HG03060 (cell line): ENCODE measurements around the gene UBE2D1.
A peak's percentile ranks its signal among the peaks of the same experiment; 100 is the strongest.
"Not testable (repeated sequence)": the region's sequence is repeated elsewhere in the genome, so short reads cannot be mapped to it uniquely, and the experiment has no call there.

Source experiments
- ATAC-seq: cut with Tn5 transposase; IDR thresholded peaks from one replicate; pipeline ENCODE4 v1.9.1; 2021; ENCODE audit warnings: low read depth, moderate number of reproducible peaks; ENCODE audit not compliant: unreplicated experiment

The UBE2D1 gene

DNA sequence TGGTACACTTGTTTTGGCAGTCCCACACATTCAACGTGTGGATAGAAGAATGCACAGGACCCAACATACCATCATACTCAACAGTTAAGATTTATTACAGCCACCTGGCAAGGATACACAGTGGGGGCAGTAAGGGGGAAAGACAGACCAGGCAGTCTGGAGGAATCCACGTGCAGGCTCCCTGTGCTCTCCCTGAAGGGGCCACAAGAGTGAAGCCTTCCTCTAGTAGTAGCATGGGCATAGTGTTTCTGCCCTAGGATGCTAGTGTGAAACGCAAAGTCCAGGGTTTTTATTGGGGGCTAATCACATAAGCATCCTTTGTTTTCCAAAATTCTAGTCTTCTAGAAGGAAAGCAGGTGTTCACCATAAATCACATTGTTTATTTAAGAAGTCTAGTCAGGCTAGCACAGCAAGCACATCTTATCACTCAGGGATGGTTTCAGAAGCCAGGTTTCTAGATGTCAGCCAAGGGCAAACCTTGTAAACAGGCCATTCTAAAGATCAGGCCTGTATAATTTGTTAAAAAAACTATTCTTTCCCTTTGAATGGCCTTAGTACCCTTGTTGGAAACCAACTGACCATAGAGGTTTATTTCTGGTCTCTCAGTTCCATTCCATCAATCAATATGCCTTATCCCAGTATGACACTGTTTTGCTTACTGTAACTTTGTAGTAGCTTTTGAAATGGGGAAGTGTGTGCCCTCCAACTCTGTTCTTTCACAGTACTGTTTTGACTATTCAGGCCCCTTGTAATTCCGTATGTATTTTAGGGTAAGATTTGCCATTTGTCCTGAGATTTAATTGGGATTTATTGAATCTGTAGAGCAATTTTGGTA lies 38.0 kb downstream of the UBE2D1 start:
- ATAC-seq: no peak

DNA sequence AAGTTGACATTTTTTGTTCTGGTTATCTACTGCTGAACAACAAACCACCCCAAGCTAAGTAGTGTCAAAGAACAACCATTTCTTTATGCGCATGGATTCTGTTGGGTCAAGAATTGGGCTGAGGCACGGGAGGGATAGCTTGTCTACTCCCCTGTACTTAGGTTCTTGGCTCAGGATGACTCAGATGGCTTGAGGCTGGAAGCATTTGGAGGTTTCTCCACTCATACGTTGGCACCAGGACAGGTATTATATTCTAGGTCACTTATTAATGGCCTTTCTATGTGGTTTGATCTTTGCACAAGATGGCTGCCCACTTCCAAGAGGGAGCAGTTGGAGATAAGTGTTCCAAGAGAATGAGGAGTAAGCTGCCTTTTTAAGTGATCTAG lies 38.6 kb downstream of the UBE2D1 start:
- ATAC-seq: no peak

DNA sequence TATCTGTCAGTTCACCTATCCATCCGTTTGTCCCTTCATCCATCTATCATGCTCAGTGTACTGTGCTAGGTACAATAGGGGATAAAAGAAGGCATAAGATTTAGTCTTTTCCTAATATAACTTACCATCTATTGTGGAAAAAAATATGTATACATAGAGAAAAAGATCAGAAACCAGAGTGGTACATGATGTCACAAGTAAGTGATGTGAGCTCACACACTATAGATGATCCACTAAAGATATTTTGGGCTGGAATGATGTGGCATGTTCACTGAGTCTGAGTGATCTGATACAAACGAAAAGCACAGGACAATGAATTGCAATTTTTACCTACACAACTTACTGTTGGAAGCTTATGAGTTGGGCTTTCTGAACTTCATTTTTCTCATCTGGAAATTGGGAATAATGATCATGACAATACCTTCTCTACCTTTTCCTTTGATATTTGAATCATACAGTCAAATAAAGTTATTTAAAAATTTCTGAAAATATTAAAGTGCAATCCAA lies 47.7 kb downstream of the UBE2D1 start:
- ATAC-seq: no peak

DNA sequence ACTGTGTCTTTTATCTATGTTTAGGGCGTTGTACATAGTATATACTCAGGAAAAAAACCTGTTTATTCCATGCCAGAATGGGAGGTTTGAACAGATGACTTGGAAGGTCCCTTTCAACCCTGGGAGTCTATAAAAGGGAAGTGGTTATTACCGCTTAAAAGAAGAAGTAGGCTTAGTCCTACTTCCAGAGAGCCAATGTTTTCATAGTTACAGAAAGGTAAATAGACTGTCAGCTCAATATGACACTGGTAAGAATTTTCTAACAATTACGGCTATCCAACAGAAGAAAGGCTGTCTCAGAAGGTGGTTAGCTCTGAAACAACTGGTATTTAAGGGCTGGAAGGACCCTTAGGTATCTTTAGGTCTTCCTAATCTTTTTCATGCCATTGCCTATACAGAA lies 49.3 kb downstream of the UBE2D1 start:
- ATAC-seq: peak; percentile 72

DNA sequence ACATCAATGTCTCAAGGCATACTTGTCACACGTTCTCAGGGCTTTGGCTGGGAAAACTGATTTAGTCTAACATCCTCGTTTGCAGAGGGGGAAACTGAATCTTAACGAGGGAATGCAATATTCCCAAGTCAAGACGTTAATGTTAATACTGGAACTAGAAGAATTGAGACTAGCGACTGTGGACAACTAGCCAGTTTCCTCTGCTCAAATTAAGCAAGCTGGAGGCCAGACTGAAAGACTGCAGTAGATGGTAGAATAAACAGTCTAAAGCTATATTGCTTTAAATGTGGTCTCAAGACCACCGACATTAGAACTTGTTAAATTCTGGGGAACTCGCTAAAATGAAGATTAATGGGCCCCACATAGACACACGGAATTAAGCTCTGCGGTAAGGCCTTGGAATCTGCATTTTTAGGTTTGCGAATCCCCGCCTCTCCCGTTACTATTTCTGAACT lies 49.8 kb downstream of the UBE2D1 start:
- ATAC-seq: no peak

DNA sequence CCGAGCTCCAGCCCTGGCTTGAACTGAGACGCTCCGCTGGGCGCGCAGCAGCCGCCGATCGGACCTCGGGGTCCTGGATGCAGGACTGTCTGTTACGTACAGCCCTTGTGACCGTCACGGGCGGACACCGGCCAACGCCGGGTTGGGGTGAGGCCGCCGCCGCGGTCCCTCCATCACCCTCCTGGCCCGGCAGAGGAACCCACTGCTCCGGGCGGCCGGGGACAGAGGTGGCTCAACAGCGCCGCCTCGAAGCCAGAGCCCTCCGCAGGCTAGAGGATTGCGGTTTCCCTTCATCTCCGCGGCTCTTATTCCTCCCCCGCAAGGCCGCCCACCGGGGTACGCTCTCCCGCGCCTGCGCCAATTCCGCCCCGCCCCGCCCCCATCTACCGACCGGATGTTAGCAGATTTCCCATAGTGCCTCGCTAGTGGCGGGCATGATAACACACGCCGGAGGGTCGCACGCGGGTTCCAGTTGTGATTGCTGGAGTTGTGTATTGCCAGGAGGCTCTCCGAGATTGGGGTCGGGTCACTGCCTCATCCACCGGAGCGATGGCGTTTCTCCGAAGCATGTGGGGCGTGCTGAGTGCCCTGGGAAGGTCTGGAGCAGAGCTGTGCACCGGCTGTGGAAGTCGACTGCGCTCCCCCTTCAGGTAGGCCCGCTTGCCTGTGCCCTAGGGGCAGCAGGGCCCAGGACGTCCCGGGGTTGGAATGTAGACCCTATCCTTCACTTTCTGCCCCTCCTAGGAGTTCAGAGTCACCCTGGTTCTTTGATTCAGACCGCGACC lies 50.4 kb downstream of the UBE2D1 start, which contains the start of gene TFAM:
TFAM (plus strand) TSS at position 412 of the 785 bp plus-strand sequence; CDS start at position 550, 138 bp downstream.
- ATAC-seq: peak; percentile 47

DNA sequence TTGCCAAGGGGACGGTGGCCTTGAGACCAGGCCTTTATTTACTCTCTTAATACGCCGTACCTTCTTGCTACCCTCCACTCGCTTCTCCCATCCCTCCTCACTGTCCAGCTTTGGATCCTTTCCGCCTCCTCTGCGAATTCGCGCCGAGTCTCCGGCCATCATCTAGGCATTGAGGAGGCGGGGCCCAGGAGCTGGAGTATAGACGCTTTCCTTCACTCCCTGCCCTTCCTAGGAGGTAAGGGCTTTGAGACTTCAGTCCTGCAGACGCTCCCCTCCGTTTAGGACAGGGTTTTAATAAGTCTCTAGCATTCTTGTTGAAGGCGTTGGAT lies 50.9 kb downstream of the UBE2D1 start:
- no peak for ATAC-seq

DNA sequence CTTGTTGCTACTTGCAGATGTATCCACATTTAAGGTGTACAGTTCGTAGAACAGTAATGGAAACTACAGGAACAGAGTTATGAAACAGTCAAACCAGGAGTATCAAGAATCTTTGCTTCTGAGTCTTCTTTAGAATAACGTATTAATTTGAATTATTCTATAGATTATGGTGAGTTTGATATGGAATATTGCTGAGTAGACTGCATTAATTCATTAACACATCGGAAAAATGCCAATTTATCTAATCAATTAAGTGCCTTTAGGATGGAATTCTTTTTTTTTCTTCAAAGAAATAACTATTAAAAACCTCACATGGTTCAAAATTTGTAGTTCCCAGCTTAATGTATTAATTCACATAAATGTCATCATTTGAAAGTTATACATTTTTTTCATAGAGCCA lies 54.2 kb downstream of the UBE2D1 start:
- no peak for ATAC-seq

DNA sequence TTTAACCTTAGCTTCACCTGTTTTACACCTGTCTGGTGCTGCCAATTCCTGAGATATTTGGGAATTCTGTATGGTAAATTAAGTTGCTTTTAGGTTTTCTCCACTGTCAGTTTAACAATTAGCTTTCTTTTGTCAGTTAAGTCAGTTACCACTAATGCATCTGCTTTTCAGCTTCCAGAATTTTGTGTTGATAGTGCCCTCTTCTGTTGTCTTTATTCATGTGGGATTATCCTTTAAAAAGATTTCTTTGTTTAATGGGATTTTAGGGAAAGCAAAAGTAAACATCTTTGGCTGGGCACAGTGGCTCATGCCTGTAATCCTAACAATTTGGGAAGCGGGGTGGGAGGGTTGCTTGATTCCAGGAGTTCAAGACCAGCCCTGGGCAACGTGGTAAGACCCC lies 58.5 kb downstream of the UBE2D1 start:
- ATAC-seq: no peak

DNA sequence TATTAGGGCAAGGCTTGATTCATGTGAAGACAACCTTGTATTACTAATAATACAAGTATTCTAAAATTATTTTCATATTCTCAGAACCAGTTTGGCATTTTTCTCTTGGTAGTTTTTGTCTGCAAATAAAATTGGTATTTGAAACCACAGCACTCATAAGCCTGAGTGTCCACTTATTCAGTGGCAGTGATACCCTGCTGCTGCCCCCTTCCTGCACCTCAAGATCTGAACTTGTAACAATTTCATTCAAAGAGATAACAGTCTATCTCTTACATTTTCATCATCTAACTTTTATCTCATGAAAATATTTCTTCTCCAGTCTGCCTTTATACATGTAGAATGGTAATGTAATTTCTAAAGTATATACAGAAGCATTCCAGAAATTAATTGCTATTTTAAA lies 59.7 kb downstream of the UBE2D1 start:
- ATAC-seq: no peak

DNA sequence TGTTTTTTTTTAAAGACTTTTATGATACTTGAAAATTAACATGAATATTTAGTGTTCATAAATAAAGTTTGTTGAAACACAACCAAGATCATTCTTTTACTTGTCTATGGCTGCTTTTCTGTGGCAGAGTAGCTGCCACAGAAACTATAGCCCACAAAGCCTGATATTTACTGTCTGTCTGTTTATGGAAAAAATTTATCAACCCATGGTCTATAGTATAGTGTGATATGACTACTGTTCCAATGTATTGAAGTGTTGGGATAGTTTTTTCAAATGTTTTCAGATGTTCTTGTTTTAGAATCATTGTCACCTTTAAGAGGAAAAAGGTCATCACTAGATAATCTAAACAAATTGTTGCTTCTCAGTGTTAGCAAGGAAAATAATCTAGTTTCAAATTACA lies 61.3 kb downstream of the UBE2D1 start:
- no peak for ATAC-seq

DNA sequence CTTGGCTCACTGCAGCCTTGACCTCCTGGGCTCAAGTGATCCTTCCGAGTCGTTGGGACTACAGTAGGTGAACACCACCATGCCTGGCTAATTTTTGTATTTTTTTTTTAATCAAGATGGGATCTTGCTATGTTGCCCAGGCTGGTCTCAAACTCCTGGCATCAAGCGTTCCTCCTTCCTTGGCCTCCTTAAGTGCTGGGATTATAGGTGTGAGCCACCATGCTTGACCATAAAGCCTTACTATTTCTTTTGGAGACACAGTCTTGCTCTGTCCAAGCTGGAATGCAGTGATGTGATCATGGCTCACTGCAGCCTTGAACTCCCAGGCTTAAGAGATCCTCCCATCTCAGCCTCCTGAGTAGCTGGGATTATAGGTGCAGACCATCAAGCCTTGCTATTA lies 63.0 kb downstream of the UBE2D1 start:
- ATAC-seq: no peak

DNA sequence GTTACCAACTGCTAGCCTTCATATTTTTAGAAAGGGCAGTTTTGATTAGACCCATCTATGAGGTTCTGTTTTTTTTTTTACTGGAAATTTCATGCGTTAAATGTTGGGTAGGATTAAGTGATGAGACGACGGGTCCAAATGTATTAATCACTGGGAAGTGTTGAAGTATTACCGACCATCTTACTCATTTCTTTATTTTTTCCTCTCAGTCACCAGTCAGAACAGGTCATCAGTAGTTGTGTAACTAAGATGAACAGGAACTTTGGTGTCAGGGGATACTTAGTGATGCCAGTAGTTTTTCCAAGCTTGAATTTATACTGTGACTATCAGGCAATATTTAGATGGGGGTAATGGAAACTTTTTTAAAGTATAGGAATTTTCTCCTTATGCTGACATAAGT lies 64.6 kb downstream of the UBE2D1 start:
- ATAC-seq: no peak

DNA sequence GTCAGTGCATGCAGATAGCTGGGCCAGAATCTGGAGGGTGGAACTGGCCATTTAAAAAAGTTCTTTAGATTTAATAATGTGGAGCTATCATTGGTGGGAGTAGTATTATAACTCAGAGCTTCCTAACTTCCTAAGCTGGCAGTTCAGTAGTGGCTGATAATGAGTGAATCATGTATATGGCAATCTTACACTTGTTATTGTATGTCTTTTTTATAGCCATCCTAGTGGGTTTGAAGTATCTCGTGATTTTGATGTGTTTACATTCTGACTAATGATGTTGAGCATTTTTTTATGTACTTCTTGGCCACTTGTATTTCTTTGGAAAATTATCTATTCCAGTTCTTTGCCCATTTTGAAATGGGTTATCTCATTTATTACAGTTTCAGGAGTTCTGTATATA lies 65.8 kb downstream of the UBE2D1 start:
- ATAC-seq: no peak

DNA sequence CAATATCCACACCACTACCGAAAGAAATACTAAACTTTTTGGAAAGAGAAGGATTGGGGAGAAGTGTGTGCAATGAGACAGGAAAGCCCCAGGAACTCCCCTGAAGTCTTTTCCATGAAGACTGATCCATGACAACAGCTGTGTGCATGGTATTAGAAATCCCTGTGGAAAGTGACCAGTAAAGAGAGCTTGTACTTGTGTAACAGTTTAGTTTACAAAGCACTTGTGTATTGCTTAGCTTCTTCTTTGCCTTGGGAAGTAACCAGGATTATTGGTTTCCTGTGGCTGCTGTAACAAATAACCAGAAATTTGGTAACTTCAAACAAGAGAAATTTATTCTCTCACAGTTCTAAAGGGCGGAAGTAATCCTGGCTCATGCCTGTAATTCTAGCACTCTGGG lies 69.2 kb downstream of the UBE2D1 start:
- ATAC-seq: no peak

DNA sequence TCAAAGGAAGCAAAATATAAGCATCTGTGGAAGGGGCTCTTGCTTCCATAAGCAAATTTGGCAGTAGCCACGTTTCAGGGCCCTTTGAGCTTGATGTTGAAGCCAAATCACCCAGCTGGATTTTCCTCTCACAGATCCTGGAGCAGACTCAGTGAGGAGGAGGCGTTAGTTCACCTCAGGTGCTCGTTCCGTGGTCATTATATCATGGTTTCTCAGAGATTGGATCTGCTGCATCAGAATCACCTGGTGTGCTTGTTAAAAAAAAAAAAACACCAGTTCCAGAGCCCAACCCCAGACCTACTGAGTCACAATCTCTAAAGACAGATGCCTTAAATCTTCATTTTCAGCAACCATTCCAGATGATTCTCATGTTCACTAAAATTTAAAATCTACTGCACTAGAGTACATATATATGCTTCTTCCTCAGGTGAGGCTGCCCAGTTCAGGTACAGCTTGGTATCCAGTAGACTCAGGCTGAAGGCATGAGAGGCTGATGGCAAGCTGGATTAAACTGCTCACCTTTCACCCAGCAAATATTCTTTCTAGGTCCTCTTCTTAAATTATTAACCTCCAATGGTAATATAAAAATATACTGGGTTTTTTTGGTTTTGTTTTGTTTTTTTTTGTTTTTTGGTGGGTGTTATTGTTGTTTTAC lies 75.3 kb downstream of the UBE2D1 start:
- ATAC-seq: no peak

DNA sequence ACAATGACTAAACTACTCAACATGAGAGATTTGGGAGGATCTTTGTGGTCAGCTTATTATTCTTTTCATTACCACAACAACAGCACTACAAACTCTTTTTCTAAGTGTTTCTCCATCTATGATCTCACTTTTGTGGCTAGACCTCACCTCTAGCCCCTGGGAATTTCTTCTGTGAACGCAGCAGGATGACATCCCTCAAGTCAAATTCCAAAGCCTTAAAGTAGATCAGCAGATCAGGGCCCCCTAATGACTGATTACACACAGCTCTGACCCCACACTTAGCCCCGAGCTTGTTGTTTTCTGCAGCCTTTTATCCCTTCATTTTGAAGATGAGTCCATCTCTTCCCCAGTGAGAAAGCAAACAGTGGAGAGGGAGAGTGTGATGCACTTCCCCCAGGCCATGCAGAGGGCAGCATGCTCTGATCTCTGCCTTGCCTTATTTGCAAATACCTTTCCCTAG lies 77.7 kb downstream of the UBE2D1 start:
- ATAC-seq: no peak

DNA sequence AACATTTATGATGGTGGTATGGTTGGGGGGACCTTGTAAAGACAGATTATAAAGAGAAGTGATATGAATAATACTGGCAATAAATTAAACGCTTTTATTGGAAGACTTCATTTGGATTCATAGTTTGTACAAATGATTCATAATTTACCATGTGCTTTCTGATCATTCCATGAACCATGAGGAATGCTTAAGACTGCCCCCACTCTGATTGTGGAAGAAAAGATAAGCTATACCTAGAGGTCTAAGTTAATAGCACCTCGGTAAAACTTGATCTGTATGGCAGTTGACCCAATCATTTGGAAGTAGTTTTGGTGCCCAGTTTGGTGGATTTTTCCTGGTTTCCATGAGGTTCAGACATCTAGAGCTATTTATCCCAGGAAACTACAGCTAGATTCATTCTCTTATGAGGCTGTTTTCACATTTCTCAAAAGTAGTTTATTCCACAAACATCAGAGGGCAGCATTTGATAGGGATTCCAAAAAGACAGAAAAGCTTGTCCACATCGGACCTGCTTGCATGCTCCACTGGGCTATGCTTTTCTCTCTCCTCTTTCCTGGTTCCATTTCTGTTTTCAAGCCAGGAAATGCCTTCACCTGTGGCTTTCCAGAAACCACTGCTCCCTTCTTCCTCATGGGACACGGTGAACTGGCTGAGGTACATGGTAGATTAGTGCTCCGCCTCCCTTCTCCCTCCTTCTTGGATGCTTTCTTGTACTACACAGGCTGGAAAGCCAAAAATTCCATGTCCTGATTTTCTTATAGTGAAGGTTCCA lies 79.7 kb downstream of the UBE2D1 start:
- no peak for ATAC-seq

DNA sequence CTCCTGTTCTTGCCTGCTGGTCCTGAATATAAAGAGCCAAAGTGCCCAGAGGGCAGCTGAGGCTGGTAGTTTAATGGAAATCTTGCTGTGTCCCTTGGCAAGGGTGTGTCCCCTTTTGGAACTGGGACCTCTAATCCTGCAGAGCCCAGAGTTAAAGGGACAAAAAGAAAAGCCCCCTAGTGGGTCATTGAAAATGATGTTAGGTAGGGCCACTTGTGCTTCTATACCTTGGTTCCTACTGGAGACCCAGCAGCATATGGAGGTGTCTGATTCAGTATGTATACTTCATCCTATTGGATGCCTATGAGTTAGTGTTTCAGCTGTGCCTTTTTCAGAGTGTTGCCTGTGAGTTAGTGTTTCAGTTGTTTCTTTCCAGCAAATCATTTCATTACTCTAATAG lies 81.0 kb downstream of the UBE2D1 start:
- no peak for ATAC-seq

DNA sequence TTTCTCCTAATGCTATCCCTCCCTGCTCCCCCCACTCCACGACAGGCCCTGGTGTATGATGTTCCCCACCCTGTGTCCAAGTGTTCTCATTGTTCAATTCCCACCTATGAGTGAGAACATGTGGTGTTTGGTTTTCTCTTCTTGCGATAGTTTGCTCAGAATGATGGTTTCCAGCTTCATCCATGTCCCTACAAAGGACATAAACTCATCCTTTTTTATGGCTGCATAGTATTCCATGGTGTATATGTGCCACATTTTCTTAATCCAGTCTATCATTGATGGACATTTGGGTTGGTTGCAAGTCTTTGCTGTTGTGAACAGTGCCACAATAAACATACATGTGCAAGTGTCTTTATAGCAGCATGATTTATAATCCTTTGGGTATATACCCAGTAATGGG lies 83.1 kb downstream of the UBE2D1 start:
- not testable (repeated sequence) for ATAC-seq
